T47D (cell line): Measurements from ENCODE around the gene CCT2.

Source experiments
- DNase-seq, 2 experiments: peaks; one replicate each; pipeline versions ENCODE4 v3.0.0 to v3.0.0-alpha.2; 2011 to 2012; ENCODE audit warnings: low read depth in 1 of 2, low spot score in 1 of 2
- JUND ChIP-seq: IDR thresholded peaks from 2 replicates; pipeline ENCODE4 v1.6.1; 2012; ENCODE audit warnings: low read depth
- in situ Hi-C: cut with HindIII; loops from 2 replicates; pipeline ENCODE4 v1.10.0; 2016; ENCODE audit warnings: low sequenced_read_pairs, low pct_unique_long_range_greater_than_20kb

CCT2 gene

GRCh38 chr12:69627501-69627900 is 42.2 kb downstream of the CCT2 start:
- no peak for DNase-seq
- TF ChIP-seq JUND, result no peak
- in situ Hi-C loops, result no loop called here

DNA sequence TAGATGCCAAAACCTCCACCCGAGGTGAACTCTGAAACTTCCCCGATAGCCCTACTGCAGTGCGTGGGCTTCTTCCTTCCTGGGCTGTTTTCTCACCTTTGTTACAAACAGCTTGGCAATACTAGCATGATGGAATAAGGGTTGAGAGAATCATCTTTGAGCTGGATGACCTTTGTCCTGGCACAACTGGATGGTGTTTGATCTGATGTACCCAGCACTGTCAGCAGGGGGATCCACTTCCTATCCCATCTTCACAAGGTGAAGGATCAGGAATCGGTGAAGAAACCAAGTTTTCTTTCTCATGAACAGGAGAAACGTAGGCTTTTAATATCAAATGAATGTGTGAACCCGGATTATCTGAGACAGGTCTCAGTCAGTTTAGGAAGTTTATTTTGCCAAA is 44.9 kb downstream of the CCT2 start:
- DNase-seq, result no peak
- TF ChIP-seq JUND, result no peak
- in situ Hi-C loops, result no loop called here

DNA sequence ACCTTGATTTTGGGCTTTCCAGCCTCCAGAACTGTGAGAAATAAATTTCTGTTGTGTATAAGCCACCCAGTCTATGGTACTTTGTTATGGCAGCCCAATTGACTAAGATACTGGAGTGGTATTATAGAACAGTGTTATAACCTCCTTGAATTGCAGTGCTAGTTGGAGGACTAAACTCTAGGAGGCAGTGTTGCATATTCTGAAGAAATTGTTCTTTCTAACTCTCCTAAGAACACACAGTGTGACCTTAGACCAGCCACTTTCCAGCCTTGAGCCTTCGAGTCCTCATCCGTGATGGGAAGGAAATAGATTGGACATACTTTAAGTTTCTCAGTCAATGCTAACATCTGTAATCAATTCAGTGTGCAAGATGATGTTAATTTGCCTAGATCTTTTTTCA is 47.8 kb downstream of the CCT2 start:
- no peak for TF ChIP-seq JUND
- no peak for DNase-seq
- in situ Hi-C loops, result no loop called here

- peak; percentile 73 to 83 for DNase-seq
- TF ChIP-seq JUND, result no peak
- in situ Hi-C loops, result no loop called here
These were observed 54.2 kb downstream of the CCT2 start for GRCh38 chr12:69639400-69640016.

GRCh38 chr12:69641546-69641945 is 56.3 kb downstream of the CCT2 start:
- in situ Hi-C loops, result no loop called here
- no peak for TF ChIP-seq JUND
- DNase-seq, result no peak

DNA sequence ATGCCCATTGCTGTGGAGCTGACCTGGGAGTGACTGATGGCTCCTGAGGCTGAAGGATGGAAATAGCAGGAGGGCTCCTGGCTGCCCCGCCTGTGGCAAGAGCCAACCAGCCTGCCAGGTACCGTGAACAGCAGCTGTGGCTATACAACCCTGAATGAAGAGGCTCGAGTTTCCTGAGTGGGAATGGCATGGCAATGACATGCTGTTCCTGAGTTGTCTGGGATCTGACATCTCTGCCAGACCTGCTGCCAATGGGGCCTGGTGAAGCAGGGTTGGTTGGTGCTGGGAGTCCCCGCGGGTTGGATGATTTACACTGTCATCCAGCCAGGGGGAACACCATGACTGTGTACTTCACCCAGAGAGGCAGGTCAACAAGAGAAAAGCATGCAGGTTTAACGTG is 57.3 kb downstream of the CCT2 start:
- in situ Hi-C loops, result no loop called here
- TF ChIP-seq JUND, result no peak
- no peak for DNase-seq

DNA sequence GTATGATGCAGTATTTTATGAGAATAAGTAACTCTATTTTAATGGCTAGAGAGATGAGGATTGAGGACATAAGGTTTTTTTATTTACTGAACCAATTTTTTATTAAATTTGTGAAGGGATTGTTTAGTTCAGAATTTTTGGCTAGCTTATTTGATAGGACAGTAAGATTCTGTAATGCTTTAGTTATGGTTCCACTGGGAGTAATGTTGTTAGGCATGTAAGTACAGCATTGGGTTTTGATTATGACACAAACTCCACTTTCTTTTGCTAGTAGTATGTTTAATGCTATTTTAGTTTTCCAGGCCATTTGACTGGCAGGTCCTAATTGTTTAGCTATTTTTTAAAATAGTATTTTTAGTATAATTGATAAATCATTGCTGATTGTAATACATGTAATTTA is 59.3 kb downstream of the CCT2 start:
- in situ Hi-C loops, result no loop called here
- DNase-seq, result no peak

DNA sequence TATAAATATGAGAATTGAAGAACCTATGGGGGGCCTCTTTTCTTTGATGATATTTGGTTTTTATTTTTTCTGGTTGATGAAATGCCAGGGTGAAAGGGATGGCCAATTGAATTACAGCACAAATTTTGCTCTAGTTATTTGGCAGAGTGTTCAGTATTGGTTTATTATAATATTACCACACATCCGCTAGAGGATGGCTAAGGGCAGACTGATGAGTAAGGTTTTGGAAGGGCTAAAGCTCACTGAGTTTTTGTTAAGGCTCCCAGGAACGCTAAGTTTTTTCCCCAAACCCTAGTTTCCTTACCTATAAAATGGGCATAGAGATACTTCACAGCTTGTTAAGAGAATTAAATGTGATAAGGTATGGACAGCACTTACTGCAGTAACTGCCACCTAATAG is 59.8 kb downstream of the CCT2 start:
- in situ Hi-C loops, result no loop called here
- TF ChIP-seq JUND, result no peak
- DNase-seq, result no peak

More for the DNA sequence above, 59.3 kb downstream of the CCT2 start:
- TF ChIP-seq JUND, result no peak

DNA sequence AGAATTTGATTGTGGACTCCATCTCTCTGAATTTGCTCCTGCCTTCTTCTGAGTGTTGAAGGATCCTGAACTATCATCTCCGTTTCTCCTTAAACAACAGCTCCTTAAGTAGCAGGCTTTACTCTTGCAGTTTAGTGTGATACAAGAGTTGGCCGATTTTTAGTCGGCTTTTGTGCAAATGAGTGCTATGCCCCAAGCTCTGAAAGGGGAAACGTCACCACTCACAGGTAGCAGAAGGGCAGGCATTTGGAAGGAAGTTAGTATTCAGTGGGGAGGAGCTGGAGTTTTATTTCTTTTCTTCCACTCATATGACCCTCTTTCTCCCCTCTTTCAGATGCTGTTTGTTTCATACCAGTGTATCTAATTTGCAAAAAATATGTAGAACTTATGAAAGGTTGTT is 61.9 kb downstream of the CCT2 start:
- no peak for TF ChIP-seq JUND
- no peak for DNase-seq
- in situ Hi-C loops, result no loop called here

DNA sequence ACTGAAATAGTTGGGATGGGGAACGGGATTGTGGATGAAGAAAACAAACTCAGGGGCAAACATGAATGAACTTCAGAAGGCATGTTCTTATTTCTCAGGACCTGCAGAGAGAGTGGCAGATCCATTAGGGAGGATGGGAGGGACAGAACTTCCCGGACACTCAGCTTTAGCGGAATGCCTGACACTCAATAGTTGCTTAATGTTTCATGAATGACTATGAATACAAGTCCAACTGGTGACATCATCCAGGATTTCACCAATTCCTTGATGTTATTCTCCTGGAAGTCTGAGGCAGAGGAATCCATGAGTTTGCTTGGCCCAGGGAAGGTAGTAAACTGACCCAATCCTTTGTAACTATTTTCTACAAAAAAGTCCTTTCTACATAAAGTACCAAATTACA is 63.2 kb downstream of the CCT2 start:
- no peak for DNase-seq
- in situ Hi-C loops, result no loop called here
- TF ChIP-seq JUND, result no peak

DNA sequence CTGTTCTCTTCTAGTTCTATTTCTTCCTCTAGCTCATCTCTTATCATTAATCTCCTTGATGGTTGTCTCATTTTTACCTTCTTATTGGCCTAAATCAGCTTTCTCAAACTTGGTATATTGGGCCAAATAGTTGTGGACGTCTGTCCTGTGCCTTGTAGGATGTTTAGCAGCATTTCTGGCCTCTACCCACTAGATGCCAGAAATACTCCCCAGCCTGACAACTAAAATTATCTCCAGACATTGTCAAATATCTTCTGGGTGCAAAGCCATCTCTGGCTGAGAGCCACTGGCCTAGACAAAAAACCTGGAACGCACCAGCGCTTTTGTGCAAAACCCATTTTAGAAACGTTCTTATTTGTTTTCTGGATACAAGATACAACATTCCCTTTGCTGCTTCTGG is 64.3 kb downstream of the CCT2 start:
- no peak for DNase-seq
- no peak for TF ChIP-seq JUND
- in situ Hi-C loops, result no loop called here
